Measurements from ENCODE around the gene FTH1. TPM values are rescaled to one million over a fixed set of nuclear protein-coding genes. Genes with fewer than 3 reads are reported as not detected.

Gene FTH1
- polyA plus RNA-seq, 1 donor from 2014 or later: 597 TPM

GRCh38 chr11:61978703-61979661, 11.5 kb upstream of the FTH1 start:
- Histone ChIP-seq H3F3A (ENCODE audit: insufficient read depth, low read length, poor library complexity, severe bottlenecking) (no peaks in the 10 kb centered on the region), H3K4me3 (ENCODE audit: low read length) (no peak overlapping the region), H2AFZ (ENCODE audit: low read depth, low read length) (no peak overlapping the region), H3K27me3 (ENCODE audit: insufficient read depth, low read depth, low read length) (no peaks in the 10 kb centered on the region), H3K9me3 (ENCODE audit: low read length) (no peaks in the 10 kb centered on the region), H3K9ac (ENCODE audit: low read length) (no peak overlapping the region), H4K20me1 (ENCODE audit: insufficient read depth) (no peaks in the 10 kb centered on the region), H3K9me2 (ENCODE audit: insufficient read depth, low read length) (no peaks in the 10 kb centered on the region), H3K36me3 (ENCODE audit: insufficient read depth, low read length) (no peaks in the 10 kb centered on the region), H3K27ac (ENCODE audit: low read length) (no peak overlapping the region), H3K79me2 (replicated peaks; ENCODE audit: insufficient read depth, low read length) (no peaks in the 10 kb centered on the region), H3K4me2 (ENCODE audit: low read length) (no peak overlapping the region)
- TF ChIP-seq, protein P1, sequence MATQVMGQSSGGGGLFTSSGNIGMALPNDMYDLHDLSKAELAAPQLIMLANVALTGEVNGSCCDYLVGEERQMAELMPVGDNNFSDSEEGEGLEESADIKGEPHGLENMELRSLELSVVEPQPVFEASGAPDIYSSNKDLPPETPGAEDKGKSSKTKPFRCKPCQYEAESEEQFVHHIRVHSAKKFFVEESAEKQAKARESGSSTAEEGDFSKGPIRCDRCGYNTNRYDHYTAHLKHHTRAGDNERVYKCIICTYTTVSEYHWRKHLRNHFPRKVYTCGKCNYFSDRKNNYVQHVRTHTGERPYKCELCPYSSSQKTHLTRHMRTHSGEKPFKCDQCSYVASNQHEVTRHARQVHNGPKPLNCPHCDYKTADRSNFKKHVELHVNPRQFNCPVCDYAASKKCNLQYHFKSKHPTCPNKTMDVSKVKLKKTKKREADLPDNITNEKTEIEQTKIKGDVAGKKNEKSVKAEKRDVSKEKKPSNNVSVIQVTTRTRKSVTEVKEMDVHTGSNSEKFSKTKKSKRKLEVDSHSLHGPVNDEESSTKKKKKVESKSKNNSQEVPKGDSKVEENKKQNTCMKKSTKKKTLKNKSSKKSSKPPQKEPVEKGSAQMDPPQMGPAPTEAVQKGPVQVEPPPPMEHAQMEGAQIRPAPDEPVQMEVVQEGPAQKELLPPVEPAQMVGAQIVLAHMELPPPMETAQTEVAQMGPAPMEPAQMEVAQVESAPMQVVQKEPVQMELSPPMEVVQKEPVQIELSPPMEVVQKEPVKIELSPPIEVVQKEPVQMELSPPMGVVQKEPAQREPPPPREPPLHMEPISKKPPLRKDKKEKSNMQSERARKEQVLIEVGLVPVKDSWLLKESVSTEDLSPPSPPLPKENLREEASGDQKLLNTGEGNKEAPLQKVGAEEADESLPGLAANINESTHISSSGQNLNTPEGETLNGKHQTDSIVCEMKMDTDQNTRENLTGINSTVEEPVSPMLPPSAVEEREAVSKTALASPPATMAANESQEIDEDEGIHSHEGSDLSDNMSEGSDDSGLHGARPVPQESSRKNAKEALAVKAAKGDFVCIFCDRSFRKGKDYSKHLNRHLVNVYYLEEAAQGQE (IDR thresholded peaks at IDR 0.05; ENCODE audit: borderline replicate concordance): no peak
- TF ChIP-seq SMC3 (conservative IDR thresholded peaks at IDR 0.05; ENCODE audit: poor library complexity) (no peak), POLR2AphosphoS5 (IDR thresholded peaks at IDR 0.05) (no peak), MXI1 (conservative IDR thresholded peaks at IDR 0.05; ENCODE audit: poor library complexity, severe bottlenecking) (no peak), TAF1 (IDR thresholded peaks at IDR 0.05; ENCODE audit: low read depth) (no peak), EP300 (conservative IDR thresholded peaks at IDR 0.05; ENCODE audit: poor library complexity, severe bottlenecking) (no peak), EZH2 (IDR thresholded peaks at IDR 0.05; ENCODE audit: borderline replicate concordance, insufficient read depth, low read length, poor library complexity, severe bottlenecking) (no peak), RAD21 (conservative IDR thresholded peaks at IDR 0.05) (no peak)
- TF ChIP-seq, protein P2, sequence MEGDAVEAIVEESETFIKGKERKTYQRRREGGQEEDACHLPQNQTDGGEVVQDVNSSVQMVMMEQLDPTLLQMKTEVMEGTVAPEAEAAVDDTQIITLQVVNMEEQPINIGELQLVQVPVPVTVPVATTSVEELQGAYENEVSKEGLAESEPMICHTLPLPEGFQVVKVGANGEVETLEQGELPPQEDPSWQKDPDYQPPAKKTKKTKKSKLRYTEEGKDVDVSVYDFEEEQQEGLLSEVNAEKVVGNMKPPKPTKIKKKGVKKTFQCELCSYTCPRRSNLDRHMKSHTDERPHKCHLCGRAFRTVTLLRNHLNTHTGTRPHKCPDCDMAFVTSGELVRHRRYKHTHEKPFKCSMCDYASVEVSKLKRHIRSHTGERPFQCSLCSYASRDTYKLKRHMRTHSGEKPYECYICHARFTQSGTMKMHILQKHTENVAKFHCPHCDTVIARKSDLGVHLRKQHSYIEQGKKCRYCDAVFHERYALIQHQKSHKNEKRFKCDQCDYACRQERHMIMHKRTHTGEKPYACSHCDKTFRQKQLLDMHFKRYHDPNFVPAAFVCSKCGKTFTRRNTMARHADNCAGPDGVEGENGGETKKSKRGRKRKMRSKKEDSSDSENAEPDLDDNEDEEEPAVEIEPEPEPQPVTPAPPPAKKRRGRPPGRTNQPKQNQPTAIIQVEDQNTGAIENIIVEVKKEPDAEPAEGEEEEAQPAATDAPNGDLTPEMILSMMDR (IDR thresholded peaks at IDR 0.05; ENCODE audit: poor library complexity, severe bottlenecking): no peak

GRCh38 chr11:61976813-61977475, 9.5 kb upstream of the FTH1 start:
- no peaks in the 10 kb centered on the region for H3F3A ChIP-seq (ENCODE audit: insufficient read depth, low read length, poor library complexity, severe bottlenecking)
- no peaks in the 10 kb centered on the region for H3K36me3 ChIP-seq (ENCODE audit: insufficient read depth, low read length)
- no peak overlapping the region for H3K4me2 ChIP-seq (ENCODE audit: low read length)
- no peak overlapping the region for H2AFZ ChIP-seq (ENCODE audit: low read depth, low read length)
- no peak overlapping the region for H3K27ac ChIP-seq (ENCODE audit: low read length)
- H3K9ac ChIP-seq (ENCODE audit: low read length): no peak overlapping the region
- TF ChIP-seq POLR2AphosphoS5 (IDR thresholded peaks at IDR 0.05) (no peak), SMC3 (conservative IDR thresholded peaks at IDR 0.05; ENCODE audit: poor library complexity) (no peak), EP300 (conservative IDR thresholded peaks at IDR 0.05; ENCODE audit: poor library complexity, severe bottlenecking) (no peak), TAF1 (IDR thresholded peaks at IDR 0.05; ENCODE audit: low read depth) (no peak), RAD21 (conservative IDR thresholded peaks at IDR 0.05) (no peak), EZH2 (IDR thresholded peaks at IDR 0.05; ENCODE audit: borderline replicate concordance, insufficient read depth, low read length, poor library complexity, severe bottlenecking) (no peak)
- TF ChIP-seq, protein P1 (IDR thresholded peaks at IDR 0.05; ENCODE audit: borderline replicate concordance): no peak
- TF ChIP-seq, protein P2 (IDR thresholded peaks at IDR 0.05; ENCODE audit: poor library complexity, severe bottlenecking): no peak
- H3K27me3 ChIP-seq (ENCODE audit: insufficient read depth, low read depth, low read length): no peaks in the 10 kb centered on the region
- H4K20me1 ChIP-seq (ENCODE audit: insufficient read depth): no peaks in the 10 kb centered on the region
- H3K9me3 ChIP-seq (ENCODE audit: low read length): no peaks in the 10 kb centered on the region
- H3K9me2 ChIP-seq (ENCODE audit: insufficient read depth, low read length): no peaks in the 10 kb centered on the region
- no peaks in the 10 kb centered on the region for H3K79me2 ChIP-seq (replicated peaks; ENCODE audit: insufficient read depth, low read length)
- H3K4me3 ChIP-seq (ENCODE audit: low read length): no peak overlapping the region
